Upper lobe of right lung (tissue), 1 donor: ENCODE results near the gene IL6. TPM values are rescaled to one million over a fixed set of nuclear protein-coding genes. Genes with fewer than 3 reads are reported as not detected.
"Not testable (repeated sequence)": the region's sequence is repeated elsewhere in the genome, so short reads cannot be mapped to it uniquely, and the experiment has no call there.

Experiments used
- ATAC-seq: fragments of 200-7000 bp; cut with Tn5 transposase; one replicate; pipeline ENCODE4 v1.9.1; 2020; ENCODE audit warnings: mild to moderate bottlenecking, moderate library complexity
- DNase-seq: peaks from one replicate; pipeline ENCODE4 v3.0.0-alpha.2; 2020
- H3K27ac ChIP-seq: fragments of 200-600 bp; one replicate; pipeline ENCODE4 v1.8.0; 2022
- H3K27me3 ChIP-seq: fragments of 200-600 bp; one replicate; pipeline ENCODE4 v1.8.0; 2022; ENCODE audit warnings: mild to moderate bottlenecking
- H3K36me3 ChIP-seq: fragments of 200-600 bp; one replicate; pipeline ENCODE4 v1.8.0; 2022
- H3K4me1 ChIP-seq: fragments of 200-600 bp; one replicate; pipeline ENCODE4 v1.8.0; 2022
- H3K4me3 ChIP-seq: fragments of 200-600 bp; one replicate; pipeline ENCODE4 v1.8.0; 2022; ENCODE audit warnings: mild to moderate bottlenecking
- H3K9me3 ChIP-seq: fragments of 200-600 bp; one replicate; pipeline ENCODE4 v1.8.0; 2022
- intact Hi-C: fragments of 100-400 bp; cut with DNase I; formaldehyde crosslinking; loops from one replicate; pipeline ENCODE4 v1.11.0; 2022
- total RNA-seq: library from RNA; stranded (reverse); fragmentation: NEBNext Ultra II Directional; extraction: Animal tissue kit (Norgen Biotek cat#: 25700); gene quantifications from one replicate; pipeline ENCODE4 v1.2.1, GENCODE V29; 2021
- TF ChIP-seq, protein P1 (sequence below): fragments of 200-600 bp; IDR thresholded peaks from one replicate; pipeline ENCODE4 v1.8.0; 2022; ENCODE audit warnings: antibody characterized with exemption
- donor health status: DM: no; HTN: yes; CAD: no; lungs with severe emphysema.

IL6 gene
- total RNA-seq, 1 donor from 2014 or later, result 6.5 TPM

DNA sequence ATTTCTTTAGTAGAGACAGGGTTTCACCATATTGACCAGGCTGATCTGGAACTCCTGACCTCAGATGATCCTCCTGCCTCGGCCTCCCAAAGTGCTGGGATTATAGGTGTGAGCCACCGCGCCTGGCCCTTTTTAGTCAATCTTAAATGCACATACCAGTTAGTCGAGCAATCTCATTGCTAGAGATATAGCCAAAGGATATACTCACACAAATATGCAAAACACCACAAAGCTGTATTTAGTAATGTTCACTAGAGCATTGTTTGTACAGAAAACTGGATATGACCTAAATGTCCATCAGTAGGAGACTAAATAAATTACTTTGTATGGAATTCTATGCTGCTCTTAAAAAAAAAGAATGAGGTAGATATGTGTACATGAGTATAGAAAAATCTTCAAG, 24.5 kb upstream of the IL6 start:
- Histone ChIP-seq H3K36me3 (no peaks in the 10 kb centered on the region), H3K4me3 (no peak overlapping the region), H3K4me1 (peaks cover 15% of the 10 kb centered on the region), H3K27me3 (no peaks in the 10 kb centered on the region), H3K27ac (no peak overlapping the region), H3K9me3 (no peaks in the 10 kb centered on the region)
- ATAC-seq (no peak), DNase-seq (no peak)
- TF ChIP-seq, protein P1, sequence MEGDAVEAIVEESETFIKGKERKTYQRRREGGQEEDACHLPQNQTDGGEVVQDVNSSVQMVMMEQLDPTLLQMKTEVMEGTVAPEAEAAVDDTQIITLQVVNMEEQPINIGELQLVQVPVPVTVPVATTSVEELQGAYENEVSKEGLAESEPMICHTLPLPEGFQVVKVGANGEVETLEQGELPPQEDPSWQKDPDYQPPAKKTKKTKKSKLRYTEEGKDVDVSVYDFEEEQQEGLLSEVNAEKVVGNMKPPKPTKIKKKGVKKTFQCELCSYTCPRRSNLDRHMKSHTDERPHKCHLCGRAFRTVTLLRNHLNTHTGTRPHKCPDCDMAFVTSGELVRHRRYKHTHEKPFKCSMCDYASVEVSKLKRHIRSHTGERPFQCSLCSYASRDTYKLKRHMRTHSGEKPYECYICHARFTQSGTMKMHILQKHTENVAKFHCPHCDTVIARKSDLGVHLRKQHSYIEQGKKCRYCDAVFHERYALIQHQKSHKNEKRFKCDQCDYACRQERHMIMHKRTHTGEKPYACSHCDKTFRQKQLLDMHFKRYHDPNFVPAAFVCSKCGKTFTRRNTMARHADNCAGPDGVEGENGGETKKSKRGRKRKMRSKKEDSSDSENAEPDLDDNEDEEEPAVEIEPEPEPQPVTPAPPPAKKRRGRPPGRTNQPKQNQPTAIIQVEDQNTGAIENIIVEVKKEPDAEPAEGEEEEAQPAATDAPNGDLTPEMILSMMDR, result no peak
- intact Hi-C loops, result no loop called here

DNA sequence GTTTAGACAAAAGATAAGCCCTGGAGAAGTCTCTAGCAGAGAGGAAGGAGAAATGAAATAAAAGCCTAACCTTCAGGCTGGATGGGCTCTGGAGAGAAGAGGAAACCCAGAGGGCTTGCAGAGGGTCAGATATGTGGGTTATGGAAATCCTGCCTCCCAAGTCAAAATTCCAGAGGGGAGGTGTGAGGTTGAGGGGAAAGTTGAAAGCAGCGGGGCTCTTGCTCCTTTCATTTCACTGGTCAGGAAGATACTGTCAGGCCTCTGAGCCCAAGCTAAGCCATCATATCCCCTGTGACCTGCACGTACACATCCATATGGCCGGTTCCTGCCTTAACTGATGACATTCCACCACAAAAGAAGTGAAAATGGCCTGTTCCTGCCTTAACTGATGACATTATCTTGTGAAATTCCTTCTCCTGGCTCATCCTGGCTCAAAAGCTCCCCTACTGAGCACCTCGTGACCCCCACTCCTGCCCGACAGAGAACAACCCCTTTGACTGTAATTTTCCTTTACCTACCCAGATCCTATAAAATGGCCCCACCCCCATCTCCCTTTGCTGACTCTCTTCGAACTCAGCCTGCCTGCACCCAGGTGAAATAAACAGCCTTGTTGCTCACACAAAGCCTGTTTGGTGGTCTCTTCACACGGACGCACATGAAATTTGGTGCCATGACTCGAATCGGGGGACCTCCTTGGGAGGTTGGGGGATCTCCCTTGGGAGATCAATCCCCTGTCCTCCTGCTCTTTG, 23.7 kb upstream of the IL6 start:
- DNase-seq, H3K9me3 ChIP-seq, H3K4me3 ChIP-seq, H3K4me1 ChIP-seq, H3K27ac ChIP-seq, H3K27me3 ChIP-seq, H3K36me3 ChIP-seq, intact Hi-C loops, ATAC-seq: not testable (repeated sequence)

- DNase-seq, H3K4me3 ChIP-seq, H3K4me1 ChIP-seq, H3K27ac ChIP-seq, intact Hi-C loops, H3K36me3 ChIP-seq, H3K9me3 ChIP-seq, H3K27me3 ChIP-seq, ATAC-seq: not testable (repeated sequence)
Observed at GRCh38 chr7:22703978-22704610, 22.9 kb upstream of the IL6 start.

GRCh38 chr7:22704722-22705121, 22.3 kb upstream of the IL6 start:
- DNase-seq, H3K27me3 ChIP-seq, H3K4me1 ChIP-seq, ATAC-seq, intact Hi-C loops, H3K4me3 ChIP-seq, H3K27ac ChIP-seq, H3K36me3 ChIP-seq, H3K9me3 ChIP-seq: not testable (repeated sequence)

- H3K36me3 ChIP-seq, H3K9me3 ChIP-seq, H3K4me1 ChIP-seq, H3K4me3 ChIP-seq, intact Hi-C loops, DNase-seq, ATAC-seq, H3K27ac ChIP-seq, H3K27me3 ChIP-seq: not testable (repeated sequence)
Observed at GRCh38 chr7:22705874-22706273, 21.1 kb upstream of the IL6 start.

DNA sequence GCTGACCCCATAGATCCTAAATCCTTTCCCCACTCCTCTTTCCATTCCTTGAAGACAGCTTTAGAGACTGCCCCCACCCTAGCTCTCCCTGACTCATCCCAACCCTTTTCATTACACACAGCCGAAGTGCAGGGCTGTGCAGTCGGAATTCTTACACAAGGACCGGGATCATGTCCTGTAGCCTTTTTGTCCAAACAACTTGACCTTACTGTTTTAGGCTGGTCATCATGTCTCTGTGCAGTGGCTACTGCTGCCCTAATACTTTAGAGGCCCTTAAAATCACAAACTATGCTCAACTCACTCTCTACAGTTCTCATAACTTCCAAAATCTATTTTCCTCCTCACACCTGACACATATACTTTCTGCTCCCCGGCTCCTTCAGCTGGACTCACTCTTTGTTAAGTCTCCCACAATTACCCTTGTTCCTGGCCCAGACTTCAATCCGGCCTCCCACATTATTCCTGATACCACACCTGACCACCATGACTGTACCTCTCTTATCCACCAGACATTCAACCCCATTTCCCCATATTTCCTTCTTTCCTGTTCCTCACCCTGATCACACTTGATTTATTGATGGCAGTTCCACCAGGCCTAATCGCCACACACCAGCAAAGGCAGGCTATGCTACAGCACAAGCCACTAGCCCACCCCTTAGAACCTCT, 19.8 kb upstream of the IL6 start:
- intact Hi-C loops, H3K27me3 ChIP-seq, H3K36me3 ChIP-seq, H3K4me1 ChIP-seq, H3K4me3 ChIP-seq, DNase-seq, ATAC-seq, H3K27ac ChIP-seq, H3K9me3 ChIP-seq: not testable (repeated sequence)

DNA sequence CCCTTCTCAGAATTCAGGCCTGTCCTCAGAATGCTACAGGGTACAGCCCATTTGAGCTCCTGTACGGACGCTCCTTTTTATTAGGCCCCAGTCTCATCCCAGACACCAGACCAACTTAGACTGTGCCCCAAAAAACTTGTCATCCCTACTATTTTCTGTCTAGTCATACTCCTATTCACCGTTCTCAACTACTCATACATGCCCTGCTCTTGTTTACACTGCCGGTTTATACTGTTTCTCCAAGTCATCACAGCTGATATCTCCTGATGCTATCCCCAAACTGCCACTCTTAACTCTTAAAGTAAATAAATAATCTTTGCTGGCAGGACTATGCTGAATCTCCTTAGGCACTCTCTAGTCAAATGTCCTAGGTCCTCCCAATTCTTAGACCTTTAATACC, 18.8 kb upstream of the IL6 start:
- H3K27ac ChIP-seq, H3K27me3 ChIP-seq, ATAC-seq, H3K36me3 ChIP-seq, H3K4me3 ChIP-seq, H3K9me3 ChIP-seq, intact Hi-C loops, DNase-seq, H3K4me1 ChIP-seq: not testable (repeated sequence)

DNA sequence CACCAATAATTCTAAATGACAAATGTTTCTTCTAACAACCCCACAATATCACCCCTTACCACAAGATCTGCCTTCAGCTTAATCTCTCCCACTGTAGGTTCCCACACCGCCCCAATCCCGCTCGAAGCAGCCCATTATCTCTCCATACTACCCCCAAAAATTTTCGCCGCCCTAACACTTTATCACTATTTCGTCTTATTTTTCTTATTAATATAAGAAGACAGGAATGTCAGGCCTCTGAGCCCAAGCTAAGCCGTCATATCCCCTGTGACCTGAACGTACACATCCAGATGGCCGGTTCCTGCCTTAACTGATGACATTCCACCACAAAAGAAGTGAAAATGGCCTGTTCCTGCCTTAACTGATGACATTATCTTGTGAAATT, 18.3 kb upstream of the IL6 start:
- H3K4me1 ChIP-seq, ATAC-seq, intact Hi-C loops, H3K36me3 ChIP-seq, H3K27ac ChIP-seq, H3K9me3 ChIP-seq, H3K4me3 ChIP-seq, H3K27me3 ChIP-seq, DNase-seq: not testable (repeated sequence)

GRCh38 chr7:22709062-22709829, 17.8 kb upstream of the IL6 start:
- H3K27ac ChIP-seq, intact Hi-C loops, DNase-seq, H3K9me3 ChIP-seq, H3K4me3 ChIP-seq, ATAC-seq, H3K27me3 ChIP-seq, H3K4me1 ChIP-seq, H3K36me3 ChIP-seq: not testable (repeated sequence)
